Measurements from ENCODE around the gene PROP1.

The PROP1 gene

GRCh38 chr5:177996660-177997318 is 747 bp upstream of the PROP1 start:
- H3K4me3 ChIP-seq (ENCODE audit: low read depth in 1 of 2, low read length in 2 of 2): no peak overlapping the region
- no peaks in the 10 kb centered on the region for H3K9me3 ChIP-seq (ENCODE audit: control insufficient read depth in 1 of 2, low read length in 2 of 2)
- H3K27me3 ChIP-seq (ENCODE audit: control insufficient read depth in 1 of 2, insufficient read depth in 2 of 2, low read length in 2 of 2): peaks cover 0 to 12% of the 10 kb centered on the region in 2 donors
- no peaks in the 10 kb centered on the region for H3K4me1 ChIP-seq (ENCODE audit: control insufficient read depth in 1 of 2, insufficient read depth in 2 of 2, low read length in 2 of 2)
- no peak overlapping the region for H3K27ac ChIP-seq (ENCODE audit: low read depth, low read length)
- no peak overlapping the region for H3K9ac ChIP-seq (ENCODE audit: low read depth in 1 of 2, low read length in 2 of 2)
- H3K36me3 ChIP-seq (ENCODE audit: control insufficient read depth in 1 of 2, insufficient read depth in 2 of 2, low read length in 2 of 2): no peaks in the 10 kb centered on the region

- Histone ChIP-seq H3K27ac (ENCODE audit: low read depth, low read length) (no peak overlapping the region), H3K36me3 (ENCODE audit: control insufficient read depth in 1 of 2, insufficient read depth in 2 of 2, low read length in 2 of 2) (no peaks in the 10 kb centered on the region), H3K9me3 (ENCODE audit: control insufficient read depth in 1 of 2, low read length in 2 of 2) (no peaks in the 10 kb centered on the region), H3K4me1 (ENCODE audit: control insufficient read depth in 1 of 2, insufficient read depth in 2 of 2, low read length in 2 of 2) (no peaks in the 10 kb centered on the region), H3K9ac (ENCODE audit: low read depth in 1 of 2, low read length in 2 of 2) (no peak overlapping the region), H3K27me3 (ENCODE audit: control insufficient read depth in 1 of 2, insufficient read depth in 2 of 2, low read length in 2 of 2) (peaks cover 0 to 12% of the 10 kb centered on the region in 2 donors), H3K4me3 (ENCODE audit: low read depth in 1 of 2, low read length in 2 of 2) (no peak overlapping the region)
Measured at GRCh38 chr5:177994561-177995190, 1.4 kb downstream of the PROP1 start.

GRCh38 chr5:177994063-177994462 is 2.0 kb downstream of the PROP1 start:
- Histone ChIP-seq H3K4me3 (ENCODE audit: low read depth in 1 of 2, low read length in 2 of 2) (no peak overlapping the region), H3K27me3 (ENCODE audit: control insufficient read depth in 1 of 2, insufficient read depth in 2 of 2, low read length in 2 of 2) (peaks cover 0 to 12% of the 10 kb centered on the region in 2 donors), H3K9me3 (ENCODE audit: control insufficient read depth in 1 of 2, low read length in 2 of 2) (no peaks in the 10 kb centered on the region), H3K27ac (ENCODE audit: low read depth, low read length) (no peak overlapping the region), H3K4me1 (ENCODE audit: control insufficient read depth in 1 of 2, insufficient read depth in 2 of 2, low read length in 2 of 2) (no peaks in the 10 kb centered on the region), H3K9ac (ENCODE audit: low read depth in 1 of 2, low read length in 2 of 2) (no peak overlapping the region), H3K36me3 (ENCODE audit: control insufficient read depth in 1 of 2, insufficient read depth in 2 of 2, low read length in 2 of 2) (no peaks in the 10 kb centered on the region)

- peaks cover under 1 to 9% of the 10 kb centered on the region in 2 donors for H3K27me3 ChIP-seq (ENCODE audit: control insufficient read depth in 1 of 2, insufficient read depth in 2 of 2, low read length in 2 of 2)
- no peaks in the 10 kb centered on the region for H3K9me3 ChIP-seq (ENCODE audit: control insufficient read depth in 1 of 2, low read length in 2 of 2)
- H3K27ac ChIP-seq (ENCODE audit: low read depth, low read length): no peak overlapping the region
- H3K4me3 ChIP-seq (ENCODE audit: low read depth in 1 of 2, low read length in 2 of 2): no peak overlapping the region
- no peaks in the 10 kb centered on the region for H3K4me1 ChIP-seq (ENCODE audit: control insufficient read depth in 1 of 2, insufficient read depth in 2 of 2, low read length in 2 of 2)
- H3K9ac ChIP-seq (ENCODE audit: low read depth in 1 of 2, low read length in 2 of 2): no peak overlapping the region
- H3K36me3 ChIP-seq (ENCODE audit: control insufficient read depth in 1 of 2, insufficient read depth in 2 of 2, low read length in 2 of 2): no peaks in the 10 kb centered on the region
Measured at GRCh38 chr5:177992466-177992865, 3.6 kb downstream of the PROP1 start.

- no peaks in the 10 kb centered on the region for H3K36me3 ChIP-seq (ENCODE audit: control insufficient read depth in 1 of 2, insufficient read depth in 2 of 2, low read length in 2 of 2)
- H3K27ac ChIP-seq (ENCODE audit: low read depth, low read length): no peak overlapping the region
- peaks cover 0 to 16% of the 10 kb centered on the region in 2 donors for H3K27me3 ChIP-seq (ENCODE audit: control insufficient read depth in 1 of 2, insufficient read depth in 2 of 2, low read length in 2 of 2)
- no peak overlapping the region for H3K9ac ChIP-seq (ENCODE audit: low read depth in 1 of 2, low read length in 2 of 2)
- no peaks in the 10 kb centered on the region for H3K4me1 ChIP-seq (ENCODE audit: control insufficient read depth in 1 of 2, insufficient read depth in 2 of 2, low read length in 2 of 2)
- no peaks in the 10 kb centered on the region for H3K9me3 ChIP-seq (ENCODE audit: control insufficient read depth in 1 of 2, low read length in 2 of 2)
- H3K4me3 ChIP-seq (ENCODE audit: low read depth in 1 of 2, low read length in 2 of 2): no peak overlapping the region
Measured at GRCh38 chr5:177988989-177989625, 6.9 kb downstream of the PROP1 start.

- H3K27me3 ChIP-seq (ENCODE audit: control insufficient read depth in 1 of 2, insufficient read depth in 2 of 2, low read length in 2 of 2): peaks cover 17 to 33% of the 10 kb centered on the region in 2 donors
- no peaks in the 10 kb centered on the region for H3K36me3 ChIP-seq (ENCODE audit: control insufficient read depth in 1 of 2, insufficient read depth in 2 of 2, low read length in 2 of 2)
- H3K9me3 ChIP-seq (ENCODE audit: control insufficient read depth in 1 of 2, low read length in 2 of 2): no peaks in the 10 kb centered on the region
- H3K9ac ChIP-seq (ENCODE audit: low read depth in 1 of 2, low read length in 2 of 2): no peak overlapping the region
- no peaks in the 10 kb centered on the region for H3K4me1 ChIP-seq (ENCODE audit: control insufficient read depth in 1 of 2, insufficient read depth in 2 of 2, low read length in 2 of 2)
- no peak overlapping the region for H3K27ac ChIP-seq (ENCODE audit: low read depth, low read length)
- no peak overlapping the region for H3K4me3 ChIP-seq (ENCODE audit: low read depth in 1 of 2, low read length in 2 of 2)
Measured at GRCh38 chr5:177987326-177987725, 8.7 kb downstream of the PROP1 start.

GRCh38 chr5:177985430-177986040 is 10.5 kb downstream of the PROP1 start:
- no peak overlapping the region for H3K9ac ChIP-seq (ENCODE audit: low read depth in 1 of 2, low read length in 2 of 2)
- peaks cover 18 to 38% of the 10 kb centered on the region in 2 donors for H3K27me3 ChIP-seq (ENCODE audit: control insufficient read depth in 1 of 2, insufficient read depth in 2 of 2, low read length in 2 of 2)
- no peaks in the 10 kb centered on the region for H3K4me1 ChIP-seq (ENCODE audit: control insufficient read depth in 1 of 2, insufficient read depth in 2 of 2, low read length in 2 of 2)
- H3K27ac ChIP-seq (ENCODE audit: low read depth, low read length): no peak overlapping the region
- H3K4me3 ChIP-seq (ENCODE audit: low read depth in 1 of 2, low read length in 2 of 2): no peak overlapping the region
- H3K36me3 ChIP-seq (ENCODE audit: control insufficient read depth in 1 of 2, insufficient read depth in 2 of 2, low read length in 2 of 2): no peaks in the 10 kb centered on the region
- no peaks in the 10 kb centered on the region for H3K9me3 ChIP-seq (ENCODE audit: control insufficient read depth in 1 of 2, low read length in 2 of 2)

- Histone ChIP-seq H3K9ac (ENCODE audit: low read depth in 1 of 2, low read length in 2 of 2) (no peak overlapping the region), H3K4me1 (ENCODE audit: control insufficient read depth in 1 of 2, insufficient read depth in 2 of 2, low read length in 2 of 2) (no peaks in the 10 kb centered on the region), H3K27ac (ENCODE audit: low read depth, low read length) (no peak overlapping the region), H3K4me3 (ENCODE audit: low read depth in 1 of 2, low read length in 2 of 2) (no peak overlapping the region), H3K36me3 (ENCODE audit: control insufficient read depth in 1 of 2, insufficient read depth in 2 of 2, low read length in 2 of 2) (no peaks in the 10 kb centered on the region), H3K9me3 (ENCODE audit: control insufficient read depth in 1 of 2, low read length in 2 of 2) (no peaks in the 10 kb centered on the region), H3K27me3 (ENCODE audit: control insufficient read depth in 1 of 2, insufficient read depth in 2 of 2, low read length in 2 of 2) (peaks cover 18 to 38% of the 10 kb centered on the region in 2 donors)
Measured at GRCh38 chr5:177984584-177985206, 11.3 kb downstream of the PROP1 start.

GRCh38 chr5:177983763-177984583 is 12.1 kb downstream of the PROP1 start:
- Histone ChIP-seq H3K4me1 (ENCODE audit: control insufficient read depth in 1 of 2, insufficient read depth in 2 of 2, low read length in 2 of 2) (no peaks in the 10 kb centered on the region), H3K36me3 (ENCODE audit: control insufficient read depth in 1 of 2, insufficient read depth in 2 of 2, low read length in 2 of 2) (no peaks in the 10 kb centered on the region), H3K9ac (ENCODE audit: low read depth in 1 of 2, low read length in 2 of 2) (no peak overlapping the region), H3K27me3 (ENCODE audit: control insufficient read depth in 1 of 2, insufficient read depth in 2 of 2, low read length in 2 of 2) (peaks cover 18 to 38% of the 10 kb centered on the region in 2 donors), H3K27ac (ENCODE audit: low read depth, low read length) (no peak overlapping the region), H3K9me3 (ENCODE audit: control insufficient read depth in 1 of 2, low read length in 2 of 2) (no peaks in the 10 kb centered on the region), H3K4me3 (ENCODE audit: low read depth in 1 of 2, low read length in 2 of 2) (no peak overlapping the region)
